Fibroblast of villous mesenchyme (primary cell): ENCODE measurements around the gene CCDC106. TPM values are rescaled to one million over a fixed set of nuclear protein-coding genes. Genes with fewer than 3 reads are reported as not detected.

Experiments
- DNase-seq: peaks from one replicate; pipeline ENCODE4 v3.0.0-alpha.2; 2010; ENCODE audit warnings: low read depth
- H3K4me3 ChIP-seq: 2 replicates; pipeline ENCODE4 v1.5.1; 2011; ENCODE audit warnings: low read depth, mild to moderate bottlenecking, low read length
- CTCF ChIP-seq: IDR thresholded peaks from 2 replicates; pipeline ENCODE4 v1.5.1; 2012; ENCODE audit warnings: low read depth, mild to moderate bottlenecking, low read length; ENCODE audit not compliant: insufficient read depth
- total RNA-seq: library from RNA; depleted of rRNA; stranded (reverse); fragments of >200 nt; gene quantifications from 2 replicates; pipeline ENCODE4 v1.2.3, GENCODE V29; 2012

Gene CCDC106
- total RNA-seq, 1 donor = 7.8 TPM

- no peak for TF ChIP-seq CTCF
Observed at GRCh38 chr19:55692681-55693081, 44.7 kb downstream of the CCDC106 start.

GRCh38 chr19:55693336-55693974 lies 45.4 kb downstream of the CCDC106 start:
- TF ChIP-seq CTCF = no peak
- H3K4me3 ChIP-seq = no peak overlapping the region
- no peak for DNase-seq

More at GRCh38 chr19:55692681-55693081, 44.7 kb downstream of the CCDC106 start:
- no peak for DNase-seq
- H3K4me3 ChIP-seq = no peak overlapping the region

GRCh38 chr19:55694241-55694655 lies 46.2 kb downstream of the CCDC106 start:
- no peak for TF ChIP-seq CTCF

GRCh38 chr19:55694656-55695491 lies 46.9 kb downstream of the CCDC106 start:
- TF ChIP-seq CTCF = no peak
- no peak for DNase-seq
- no peak overlapping the region for H3K4me3 ChIP-seq

More at GRCh38 chr19:55694241-55694655, 46.2 kb downstream of the CCDC106 start:
- no peak for DNase-seq
- no peak overlapping the region for H3K4me3 ChIP-seq

GRCh38 chr19:55695511-55696290 lies 47.7 kb downstream of the CCDC106 start:
- TF ChIP-seq CTCF = no peak
- no peak for DNase-seq
- H3K4me3 ChIP-seq = no peak overlapping the region

GRCh38 chr19:55696301-55697068 lies 48.5 kb downstream of the CCDC106 start:
- TF ChIP-seq CTCF = no peak
- DNase-seq = no peak

More at GRCh38 chr19:55696301-55697068, 48.5 kb downstream of the CCDC106 start:
- H3K4me3 ChIP-seq = no peak overlapping the region
